Endothelial cell of hepatic sinusoid (primary cell): ENCODE data around the gene COQ5.
"Not testable (repeated sequence)": the region's sequence is repeated elsewhere in the genome, so short reads cannot be mapped to it uniquely, and the experiment has no call there.

Experiments used
- in situ Hi-C: cut with HindIII; loops from 2 replicates; pipeline ENCODE4 v1.10.0; 2017; ENCODE audit warnings: low sequenced_read_pairs

COQ5 gene

DNA sequence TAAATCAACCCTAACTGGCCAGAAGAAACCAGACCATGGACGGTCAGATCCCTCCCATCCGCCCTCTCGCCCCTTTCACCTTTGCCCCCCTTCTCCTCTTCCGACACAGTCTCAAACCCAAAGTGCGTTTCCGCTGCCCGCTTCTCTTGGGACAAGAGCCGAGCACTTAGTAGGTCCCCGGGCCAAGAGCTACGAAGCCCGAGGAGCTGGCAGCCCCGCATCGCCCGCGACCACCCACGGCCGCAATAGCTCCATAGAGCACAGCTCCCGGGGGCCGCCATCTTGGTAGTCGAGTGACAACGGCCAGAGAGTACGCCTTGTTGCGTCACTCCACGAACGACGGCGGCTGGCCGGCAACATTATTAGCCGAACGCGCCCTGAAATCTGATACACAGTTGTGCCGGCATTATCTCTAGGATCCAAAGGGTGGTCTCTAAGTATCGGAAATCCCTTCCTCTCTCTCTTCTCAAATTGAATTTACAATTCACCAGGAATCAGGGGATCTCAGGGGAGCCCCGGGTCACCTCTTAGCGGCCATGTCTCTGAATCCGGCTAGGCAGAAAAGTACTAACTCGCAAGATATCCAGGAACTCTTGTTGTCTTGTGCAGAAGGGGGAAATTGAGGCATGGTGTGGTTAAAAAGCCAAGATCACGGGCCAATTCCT is at the start of gene COQ5:
COQ5 (minus strand) TSS at position 298 of the 665 bp plus-strand sequence; CDS start at position 281, 17 bp downstream.
- in situ Hi-C loops, result no loop called here

GRCh38 chr12:120574106-120574505 is 45.1 kb upstream of the COQ5 start:
- in situ Hi-C loops, result no loop called here

DNA sequence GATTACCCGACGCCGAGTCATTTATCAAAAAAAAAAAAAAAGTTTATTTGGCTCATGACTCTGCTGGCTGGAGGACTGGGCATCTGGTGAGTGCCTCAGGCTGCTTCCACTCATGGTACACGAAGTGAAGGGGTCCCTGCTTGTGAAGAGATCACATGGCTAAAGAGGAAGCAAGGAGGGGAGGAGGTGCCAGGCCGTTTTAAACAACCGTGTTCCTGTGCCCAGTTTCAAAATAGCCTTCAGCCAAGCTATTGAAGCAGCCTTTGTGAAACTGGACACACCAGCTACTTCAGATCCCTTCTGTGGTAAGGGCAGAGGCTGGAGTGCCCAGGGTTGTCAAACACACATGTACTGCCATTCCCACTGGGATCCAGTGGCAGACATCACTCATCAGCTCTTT is 44.6 kb upstream of the COQ5 start:
- in situ Hi-C loops, result no loop called here

DNA sequence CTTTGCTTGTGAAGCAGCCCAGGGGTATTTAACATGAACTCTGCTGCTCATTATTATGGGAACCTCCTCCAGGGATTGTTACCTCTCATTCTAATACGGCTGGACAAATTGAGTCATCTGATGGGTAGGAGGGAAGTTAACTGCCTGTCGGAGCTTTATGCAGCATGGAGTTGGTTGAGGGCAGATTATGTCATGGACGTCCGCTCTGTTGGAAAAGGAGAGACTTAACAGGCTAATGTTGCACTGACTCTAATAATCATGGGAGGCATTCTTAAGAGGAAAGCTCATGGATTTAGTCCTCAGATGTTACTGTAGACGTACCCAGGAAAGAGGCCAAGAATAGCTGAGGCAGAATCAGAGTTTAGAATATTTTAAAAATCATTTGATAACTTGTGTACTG is 42.3 kb upstream of the COQ5 start:
- in situ Hi-C loops, result no loop called here

- in situ Hi-C loops, result no loop called here
Measured at GRCh38 chr12:120563495-120563894, 34.5 kb upstream of the COQ5 start.

DNA sequence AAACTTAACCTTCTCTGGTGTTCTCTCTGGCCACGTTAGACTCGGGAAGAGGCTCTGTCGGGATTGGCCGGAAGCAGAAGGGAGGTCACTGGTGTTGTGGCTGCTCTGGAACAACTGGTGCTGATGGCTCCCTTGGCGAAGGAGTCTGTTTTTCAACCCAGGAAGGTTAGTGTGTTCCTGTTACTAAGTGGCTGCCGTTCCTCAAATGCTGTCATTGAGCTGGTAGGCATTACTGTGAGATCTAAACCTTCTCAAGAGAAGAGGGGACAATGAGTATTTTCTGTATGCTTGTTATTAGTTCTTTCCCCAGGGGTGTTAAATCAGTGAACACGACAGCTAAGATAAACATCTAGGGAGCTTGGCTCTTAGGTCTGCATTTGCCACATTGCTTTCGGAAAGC is 33.9 kb upstream of the COQ5 start:
- in situ Hi-C loops, result no loop called here

- in situ Hi-C loops, result no loop called here
Measured at GRCh38 chr12:120557589-120557988, 28.6 kb upstream of the COQ5 start.

- in situ Hi-C loops, result no loop called here
Measured at GRCh38 chr12:120554678-120555077, 25.7 kb upstream of the COQ5 start.

- in situ Hi-C loops, result no loop called here
Measured at GRCh38 chr12:120546050-120546386, 17.1 kb upstream of the COQ5 start.

DNA sequence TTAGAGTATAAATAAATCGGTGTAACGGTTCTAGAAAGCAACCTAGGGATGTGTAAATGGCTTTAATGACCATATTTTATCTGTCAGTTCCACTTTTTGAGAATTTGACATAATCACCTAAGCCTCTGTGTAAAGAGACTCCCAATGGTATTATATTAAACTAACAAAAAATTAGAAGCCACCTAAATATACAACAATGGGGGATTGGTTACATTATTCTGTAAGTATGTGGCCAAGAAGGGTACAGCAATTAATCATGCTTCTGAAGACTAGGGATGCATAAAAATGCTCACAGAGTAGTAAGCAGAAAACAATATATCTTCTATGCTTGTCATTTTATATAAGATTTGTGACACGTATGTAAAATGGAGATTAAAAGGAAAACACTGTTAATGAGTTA is 15.7 kb upstream of the COQ5 start:
- in situ Hi-C loops, result no loop called here

GRCh38 chr12:120542166-120542565 is 13.2 kb upstream of the COQ5 start:
- in situ Hi-C loops, result no loop called here

GRCh38 chr12:120540445-120540844 is 11.5 kb upstream of the COQ5 start:
- in situ Hi-C loops, result no loop called here

- in situ Hi-C loops, result loop anchor here (5.0 kb wide), 2 partner anchors 42 to 237 kb away; partner anchors contain the start of genes DYNLL1 and SIRT4
Measured at GRCh38 chr12:120539303-120539702, 10.3 kb upstream of the COQ5 start.

DNA sequence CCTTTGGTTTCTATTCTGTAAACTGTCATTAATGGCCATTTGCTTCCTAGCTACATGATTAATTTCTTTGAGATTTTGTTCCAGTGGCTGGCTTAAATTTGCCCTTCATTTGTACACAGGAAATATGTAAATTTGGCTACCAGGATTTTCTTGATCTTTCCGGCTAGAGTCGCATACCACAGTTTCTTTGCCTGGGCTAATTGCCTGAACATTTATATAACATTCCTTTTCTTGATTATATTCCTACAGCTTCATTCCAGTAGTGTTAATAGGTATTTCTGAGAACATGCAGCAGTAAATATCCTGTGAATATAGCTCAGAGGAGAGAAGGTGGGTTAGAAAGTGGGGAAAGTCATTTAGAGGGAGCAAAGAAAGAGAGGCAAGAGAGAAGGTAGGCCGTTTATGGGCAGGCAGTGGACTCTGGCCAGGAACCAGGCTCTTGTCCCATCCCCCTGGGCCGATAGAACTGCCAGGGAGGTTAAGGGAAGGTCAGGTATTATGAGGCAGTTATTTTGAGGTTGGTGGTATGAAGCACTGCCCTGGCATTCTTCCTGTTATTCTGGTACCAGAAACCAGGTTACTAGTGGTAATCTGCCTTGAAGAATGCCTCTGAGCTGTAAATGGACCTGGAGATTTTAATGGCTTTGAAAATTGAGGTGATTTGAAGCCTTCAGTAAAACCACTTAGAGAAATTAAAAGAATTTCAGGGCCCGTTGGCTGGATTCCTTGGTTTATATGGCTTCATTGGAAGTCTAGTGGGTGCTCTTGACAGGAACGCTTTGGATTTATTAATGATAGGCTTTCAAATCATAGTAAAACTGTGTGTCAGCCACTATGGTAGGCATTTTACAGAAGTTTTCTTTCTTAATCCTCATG is 9.6 kb upstream of the COQ5 start:
- in situ Hi-C loops, result loop anchor here (5.0 kb wide), 2 partner anchors 41 to 236 kb away; partner anchors contain the start of genes DYNLL1 and SIRT4

- in situ Hi-C loops, result loop anchor here (5.0 kb wide), 2 partner anchors 41 to 236 kb away; partner anchors contain the start of genes DYNLL1 and SIRT4
Measured at GRCh38 chr12:120537856-120538220, 8.9 kb upstream of the COQ5 start.

- in situ Hi-C loops, result loop anchor here (5.0 kb wide), 2 partner anchors 39 to 234 kb away; partner anchors contain the start of genes DYNLL1 and SIRT4
Measured at GRCh38 chr12:120536064-120536791, 7.3 kb upstream of the COQ5 start.

DNA sequence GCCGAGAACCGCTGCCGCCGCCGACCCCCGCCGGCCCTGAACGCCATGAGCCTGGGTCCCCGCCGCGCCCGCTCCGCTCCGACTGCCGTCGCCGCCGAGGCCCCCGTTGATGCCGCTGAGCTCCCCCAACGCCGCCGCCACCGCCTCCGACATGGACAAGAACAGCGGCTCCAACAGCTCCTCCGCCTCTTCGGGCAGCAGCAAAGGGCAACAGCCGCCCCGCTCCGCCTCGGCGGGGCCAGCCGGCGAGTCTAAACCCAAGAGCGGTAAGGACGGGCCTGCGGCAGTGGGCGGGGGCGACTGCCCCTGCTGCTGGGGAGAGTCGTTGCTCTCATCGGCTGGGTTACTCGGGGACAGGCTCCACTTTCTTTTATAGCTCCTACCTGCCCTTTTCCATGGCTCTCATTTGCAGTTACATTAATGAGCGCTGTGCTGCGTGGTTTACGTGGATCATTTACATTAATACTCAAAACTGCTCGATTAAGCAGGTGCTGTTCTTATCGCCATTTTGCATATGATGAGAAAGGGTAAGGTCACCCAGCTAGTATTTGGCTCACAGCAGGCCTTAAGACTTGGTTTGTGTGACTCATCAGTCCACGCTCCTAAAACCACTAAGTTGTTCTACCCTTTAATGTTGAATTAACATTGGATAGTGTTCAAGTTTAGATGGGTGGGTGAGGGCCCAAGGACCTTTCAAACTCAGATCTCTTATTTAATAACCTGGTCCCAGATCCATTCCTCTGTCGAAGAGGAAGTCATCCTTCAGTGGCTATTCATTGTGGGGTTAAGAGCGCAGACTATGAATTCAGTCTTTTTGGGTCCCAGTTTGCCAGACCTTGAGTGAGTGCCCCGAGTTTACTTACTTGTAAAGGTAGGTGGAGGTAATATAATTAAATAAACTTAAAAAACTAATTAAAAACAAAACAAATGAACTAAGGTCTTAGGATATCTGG is 6.0 kb upstream of the COQ5 start:
- in situ Hi-C loops, result loop anchor here (5.0 kb wide), 2 partner anchors 38 to 233 kb away; partner anchors contain the start of genes DYNLL1 and SIRT4

DNA sequence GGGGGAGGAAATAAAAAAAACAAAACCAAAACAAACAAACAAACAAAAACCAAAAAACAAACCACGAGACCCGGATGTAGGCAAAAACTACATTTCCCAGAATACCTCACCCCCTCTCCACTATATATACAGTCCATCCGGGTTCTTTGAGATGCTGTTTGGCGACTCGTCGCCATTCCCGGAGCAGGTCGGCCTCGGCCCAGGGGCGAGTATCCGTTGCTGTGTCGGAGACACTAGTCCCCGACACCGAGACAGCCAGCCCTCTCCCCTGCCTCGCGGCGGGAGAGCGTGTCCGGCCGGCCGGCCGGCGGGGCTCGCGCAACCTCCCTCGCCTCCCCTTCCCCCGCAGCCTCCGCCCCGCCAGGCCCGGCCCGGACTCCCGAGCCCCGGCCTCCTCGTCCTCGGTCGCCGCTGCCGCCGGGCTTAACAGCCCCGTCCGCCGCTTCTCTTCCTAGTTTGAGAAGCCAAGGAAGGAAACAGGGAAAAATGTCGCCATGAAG is 5.3 kb upstream of the COQ5 start, which contains the start of gene RNF10:
RNF10 (plus strand) TSS at position 154 of the 500 bp plus-strand sequence. CDS start 456 bp downstream, outside the sequence.
- in situ Hi-C loops, result no loop called here

- in situ Hi-C loops, result no loop called here
Measured at GRCh38 chr12:120532701-120533238, 3.8 kb upstream of the COQ5 start.

- in situ Hi-C loops, result not testable (repeated sequence)
Measured at GRCh38 chr12:120530418-120530761, 1.4 kb upstream of the COQ5 start.
